Measurements from ENCODE around the gene ATP11A.

The ATP11A gene

GRCh38 chr13:112912726-112913440 is 223.0 kb downstream of the ATP11A start:
- DNase-seq = no peak
- in situ Hi-C loops (cut with MboI; ENCODE audit: low pct_unique_long_range_greater_than_20kb, low sequenced_read_pairs) = no loop called here

DNA sequence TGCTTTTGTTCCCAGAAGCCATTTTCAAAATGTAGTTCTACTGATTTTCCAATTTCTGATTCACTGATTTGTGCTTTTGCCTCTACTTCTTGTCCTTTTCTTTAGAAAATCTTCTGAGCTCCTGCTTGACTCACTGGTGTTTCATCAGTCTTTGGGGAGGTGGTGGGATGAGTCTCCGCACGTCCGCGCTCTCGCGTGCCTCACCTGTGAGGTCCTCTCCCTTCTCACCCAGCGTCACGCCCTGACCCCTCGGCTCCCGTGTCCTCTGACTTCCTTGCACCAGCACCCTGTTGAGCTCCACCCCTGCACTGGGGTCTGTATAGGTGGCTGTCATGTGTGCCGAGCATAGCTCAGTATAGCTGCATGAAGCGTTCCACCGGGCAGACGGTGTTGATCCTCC is 226.5 kb downstream of the ATP11A start:
- DNase-seq = no peak
- in situ Hi-C loops (cut with MboI; ENCODE audit: low pct_unique_long_range_greater_than_20kb, low sequenced_read_pairs) = no loop called here

GRCh38 chr13:112917056-112917664 is 227.3 kb downstream of the ATP11A start:
- no peak for DNase-seq
- in situ Hi-C loops (cut with MboI; ENCODE audit: low pct_unique_long_range_greater_than_20kb, low sequenced_read_pairs) = no loop called here

DNA sequence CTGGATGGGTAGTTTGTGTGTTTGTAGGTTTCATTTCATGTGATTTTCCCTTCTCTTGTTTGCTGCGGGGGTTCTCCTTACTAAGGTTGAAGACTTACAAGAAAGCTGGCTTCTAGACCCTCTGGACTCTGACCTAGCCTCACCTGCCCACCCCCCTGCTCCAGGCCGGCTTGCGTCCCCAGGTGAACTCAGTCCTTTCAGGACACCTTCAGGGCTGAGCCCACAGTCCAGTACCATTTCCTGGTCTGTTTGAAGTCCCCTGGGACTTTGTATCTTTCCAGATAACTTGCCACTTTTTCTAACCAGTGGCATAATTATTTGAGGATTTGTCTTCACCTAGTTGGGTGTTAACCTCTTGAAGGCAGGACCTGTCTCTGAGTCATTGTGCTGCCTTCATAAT is 227.9 kb downstream of the ATP11A start:
- DNase-seq = no peak
- in situ Hi-C loops (cut with MboI; ENCODE audit: low pct_unique_long_range_greater_than_20kb, low sequenced_read_pairs) = no loop called here

DNA sequence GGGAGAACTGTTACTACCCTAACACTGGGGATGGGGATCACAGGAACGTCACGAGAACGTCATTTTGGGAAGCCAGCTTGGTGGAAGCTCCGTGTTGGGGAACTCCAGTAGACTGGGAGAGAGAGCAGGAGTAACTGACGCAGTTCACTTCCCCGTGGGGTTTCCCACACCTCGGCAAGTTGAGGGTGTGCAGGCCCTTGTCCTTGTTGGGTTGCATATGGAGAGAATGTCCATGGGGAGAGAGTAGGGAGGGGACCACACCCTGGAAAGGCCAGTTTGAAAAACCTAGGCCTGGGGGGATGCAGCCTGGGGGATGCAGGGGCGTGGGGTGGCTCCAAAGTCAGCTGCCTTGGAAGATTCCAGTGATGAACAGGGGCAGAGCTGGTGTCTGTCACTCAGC is 228.4 kb downstream of the ATP11A start:
- in situ Hi-C loops (cut with MboI; ENCODE audit: low pct_unique_long_range_greater_than_20kb, low sequenced_read_pairs) = no loop called here
- no peak for DNase-seq

DNA sequence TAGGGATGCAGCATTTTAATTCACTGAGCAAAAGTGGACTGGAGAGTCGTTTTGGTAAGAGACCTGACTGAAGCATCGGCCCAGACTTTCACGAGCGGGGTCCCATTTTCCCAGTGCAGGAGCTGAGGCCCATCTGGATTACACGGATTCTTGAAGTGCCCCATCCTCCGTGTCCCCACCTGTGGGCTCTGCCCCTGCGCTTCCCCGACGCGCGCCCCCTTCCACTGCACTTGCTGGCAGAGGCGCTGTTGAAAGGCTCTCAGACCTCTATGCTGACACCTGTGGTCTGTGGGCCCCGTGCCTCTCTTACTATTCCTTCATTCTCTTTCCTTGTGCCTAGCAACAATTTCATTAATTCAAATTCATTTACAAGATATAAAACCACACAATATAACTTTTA is 228.9 kb downstream of the ATP11A start:
- in situ Hi-C loops (cut with MboI; ENCODE audit: low pct_unique_long_range_greater_than_20kb, low sequenced_read_pairs) = no loop called here
- no peak for DNase-seq

DNA sequence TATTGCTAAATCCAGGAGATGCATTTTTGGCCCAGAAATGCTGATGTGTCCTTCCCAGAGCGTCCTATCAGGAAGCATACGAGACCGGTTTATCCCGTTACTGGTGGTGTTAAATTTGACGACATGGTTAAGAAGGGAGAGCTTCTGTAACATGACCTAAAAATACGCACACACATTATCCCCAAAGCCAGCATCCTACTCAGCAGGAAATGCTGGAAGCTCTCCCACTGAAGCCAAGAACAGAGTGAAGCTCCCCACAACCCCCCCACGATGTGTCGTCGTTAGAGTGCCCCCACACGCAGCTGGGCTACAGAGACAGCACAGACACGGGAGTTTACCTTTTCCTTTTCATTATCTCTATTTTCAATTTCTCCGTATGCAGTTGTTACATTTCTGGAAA is 234.1 kb downstream of the ATP11A start:
- in situ Hi-C loops (cut with MboI; ENCODE audit: low pct_unique_long_range_greater_than_20kb, low sequenced_read_pairs) = no loop called here

DNA sequence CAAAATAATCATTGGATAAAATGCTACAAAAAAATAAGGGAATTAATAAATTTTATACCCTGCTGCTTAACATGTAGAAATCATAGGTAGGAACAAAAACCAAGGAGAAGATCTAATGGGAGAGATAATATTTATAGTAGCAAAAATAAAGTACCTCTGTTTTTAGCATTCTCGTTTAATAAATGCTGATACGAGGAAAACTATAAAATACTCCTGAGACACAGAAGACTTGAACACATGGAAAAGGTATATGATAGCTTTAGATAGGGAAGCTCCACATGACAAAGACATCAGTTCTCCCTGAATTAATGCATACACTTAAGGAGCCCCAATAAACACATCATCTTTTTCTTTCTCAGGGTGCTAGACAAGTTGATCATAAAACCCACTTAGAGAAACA is 234.5 kb downstream of the ATP11A start:
- no peak for DNase-seq
- in situ Hi-C loops (cut with MboI; ENCODE audit: low pct_unique_long_range_greater_than_20kb, low sequenced_read_pairs) = no loop called here

More for the DNA sequence above, 234.1 kb downstream of the ATP11A start:
- DNase-seq = no peak

GRCh38 chr13:112926003-112926402 is 236.2 kb downstream of the ATP11A start:
- in situ Hi-C loops (cut with MboI; ENCODE audit: low pct_unique_long_range_greater_than_20kb, low sequenced_read_pairs) = no loop called here
- DNase-seq = no peak

- DNase-seq = no peak
- in situ Hi-C loops (cut with MboI; ENCODE audit: low pct_unique_long_range_greater_than_20kb, low sequenced_read_pairs) = no loop called here
These were observed 237.2 kb downstream of the ATP11A start for GRCh38 chr13:112926993-112927392.

GRCh38 chr13:112928020-112928971 is 238.5 kb downstream of the ATP11A start:
- DNase-seq = no peak

DNA sequence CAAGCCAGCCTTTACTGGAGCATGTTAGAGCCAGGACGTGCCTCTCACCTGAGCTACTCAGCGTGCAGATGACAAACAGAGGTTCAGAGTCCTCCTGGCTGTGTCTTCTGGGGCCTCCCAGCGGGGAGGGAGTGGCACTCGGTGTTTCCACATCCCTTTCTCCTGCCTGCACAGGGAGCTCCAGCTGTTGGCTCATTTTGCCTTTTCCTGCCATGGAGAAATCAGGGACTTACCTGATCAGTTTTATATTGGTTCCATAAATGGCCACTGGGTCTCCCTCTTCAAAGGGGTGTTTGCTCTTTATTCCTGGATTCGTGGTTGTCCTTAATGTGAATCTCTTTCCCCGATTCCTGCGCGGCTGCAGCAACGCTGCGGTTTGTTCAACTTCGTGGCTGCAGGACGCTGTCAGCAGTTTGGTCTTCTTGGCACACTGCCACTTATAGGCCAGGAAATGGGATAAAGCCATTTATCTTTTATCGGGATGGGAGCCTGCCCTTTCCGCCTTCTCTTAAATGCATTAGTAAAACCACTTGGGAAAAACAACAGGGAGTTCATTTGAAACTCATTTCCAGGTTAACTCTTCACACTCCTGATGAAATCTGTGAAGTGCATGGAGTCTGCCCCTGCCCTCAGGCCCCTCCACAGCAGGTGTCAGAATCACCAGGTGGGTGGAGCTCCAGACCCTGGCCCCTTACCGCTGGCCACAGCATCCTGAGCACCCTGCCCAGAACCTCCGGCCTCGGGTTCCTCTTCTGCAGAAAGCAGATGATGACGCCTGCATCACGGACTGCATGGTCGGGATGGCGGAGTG is 239.3 kb downstream of the ATP11A start:
- DNase-seq = peak; percentile 38
- in situ Hi-C loops (cut with MboI; ENCODE audit: low pct_unique_long_range_greater_than_20kb, low sequenced_read_pairs) = no loop called here

More at GRCh38 chr13:112928020-112928971, 238.5 kb downstream of the ATP11A start:
- in situ Hi-C loops (cut with MboI; ENCODE audit: low pct_unique_long_range_greater_than_20kb, low sequenced_read_pairs) = no loop called here

- no peak for DNase-seq
- in situ Hi-C loops (cut with MboI; ENCODE audit: low pct_unique_long_range_greater_than_20kb, low sequenced_read_pairs) = no loop called here
These were observed 239.9 kb downstream of the ATP11A start for GRCh38 chr13:112929783-112930055.

GRCh38 chr13:112930192-112930591 is 240.4 kb downstream of the ATP11A start:
- in situ Hi-C loops (cut with MboI; ENCODE audit: low pct_unique_long_range_greater_than_20kb, low sequenced_read_pairs) = no loop called here
- no peak for DNase-seq

DNA sequence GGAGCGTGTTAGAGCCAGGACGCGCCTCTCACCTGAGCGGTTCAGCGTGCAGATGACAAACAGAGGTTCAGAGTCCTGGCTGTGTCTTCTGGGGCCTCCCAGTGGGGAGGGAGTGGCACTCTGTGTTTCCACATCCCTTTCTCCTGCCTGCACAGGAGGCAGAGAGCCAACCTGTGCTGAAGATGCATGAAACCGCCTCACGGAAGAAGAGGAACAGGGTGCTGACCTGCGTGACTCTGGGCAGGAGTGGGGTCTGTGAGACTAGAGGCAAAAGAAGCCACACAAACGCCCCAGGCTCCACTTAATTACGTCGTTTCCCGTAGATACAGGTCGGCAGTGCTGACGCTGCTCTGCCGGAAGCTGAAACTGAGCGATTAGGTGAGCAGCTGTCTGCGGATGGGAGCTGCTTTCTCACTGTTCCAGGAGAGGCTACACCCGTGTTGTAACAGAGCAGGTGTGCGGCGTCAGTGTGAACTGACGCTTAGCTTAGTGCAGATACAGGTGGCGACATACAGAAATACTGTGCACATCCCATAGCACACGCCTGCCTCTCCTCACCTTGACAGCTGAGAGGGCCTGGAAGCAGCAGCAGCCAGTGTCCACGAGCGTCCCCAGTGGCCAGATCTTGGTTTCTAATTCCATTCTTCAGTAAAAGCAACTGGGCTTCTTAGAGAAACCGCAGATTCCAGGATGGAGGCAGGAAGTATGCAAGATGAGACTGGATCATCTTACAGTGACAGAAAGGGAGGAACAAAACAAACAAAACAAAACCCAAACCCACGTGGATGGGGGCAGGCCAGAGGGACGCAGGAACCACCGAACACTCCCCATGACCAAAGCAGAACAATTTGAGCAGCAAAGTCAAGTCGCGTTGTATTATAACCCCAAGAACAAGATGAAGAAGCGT is 241.4 kb downstream of the ATP11A start:
- peak; percentile 70 for DNase-seq
- in situ Hi-C loops (cut with MboI; ENCODE audit: low pct_unique_long_range_greater_than_20kb, low sequenced_read_pairs) = no loop called here

GRCh38 chr13:112932971-112933370 is 243.1 kb downstream of the ATP11A start:
- in situ Hi-C loops (cut with MboI; ENCODE audit: low pct_unique_long_range_greater_than_20kb, low sequenced_read_pairs) = no loop called here
- no peak for DNase-seq

- in situ Hi-C loops (cut with MboI; ENCODE audit: low pct_unique_long_range_greater_than_20kb, low sequenced_read_pairs) = no loop called here
These were observed 243.8 kb downstream of the ATP11A start for GRCh38 chr13:112933649-112934048.

GRCh38 chr13:112934078-112934477 is 244.2 kb downstream of the ATP11A start:
- in situ Hi-C loops (cut with MboI; ENCODE audit: low pct_unique_long_range_greater_than_20kb, low sequenced_read_pairs) = no loop called here
- no peak for DNase-seq

More at GRCh38 chr13:112933649-112934048, 243.8 kb downstream of the ATP11A start:
- DNase-seq = no peak

Measured in KBM-7 (cell line).